M059J (cell line): Measurements from ENCODE around the gene C1QTNF4. TPM values are rescaled to one million over a fixed set of nuclear protein-coding genes. Genes with fewer than 3 reads are reported as not detected.
A peak's percentile ranks its signal among the peaks of the same experiment; 100 is the strongest.

ENCODE experiments used
- DNase-seq: peaks from one replicate; pipeline ENCODE4 v3.0.0-alpha.2; 2012; ENCODE audit warnings: low read depth
- total RNA-seq: library from RNA; depleted of rRNA; stranded (reverse); fragments of >200 nt; shearing (Covaris generic); gene quantifications from 2 replicates; pipeline ENCODE4 v1.2.3, GENCODE V29; 2014

The C1QTNF4 gene
- total RNA-seq, 1 experiment from 2014 or later = 0.10 TPM

DNA sequence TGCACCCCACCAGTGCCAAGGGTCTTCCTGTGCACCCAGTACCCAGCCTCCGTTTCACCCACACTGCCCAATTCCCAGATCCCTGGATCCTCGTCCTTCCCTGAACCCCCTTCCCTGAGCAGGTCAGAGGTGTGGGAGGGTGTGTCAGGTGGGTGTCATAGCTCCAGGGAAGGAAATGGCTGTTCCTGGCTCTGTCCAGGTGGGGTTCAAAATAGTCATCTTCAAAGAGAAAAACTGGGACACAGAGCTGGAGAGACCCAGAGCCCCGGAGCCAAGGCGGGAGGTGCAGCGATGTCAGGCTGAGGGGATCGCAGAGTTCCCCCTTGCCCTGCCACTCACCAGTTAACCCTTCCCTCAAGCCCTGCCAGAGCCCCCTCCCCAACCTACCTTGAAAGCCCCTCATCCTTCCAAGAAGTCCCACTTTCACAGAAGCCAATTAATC, 698 bp downstream of the C1QTNF4 start:
- no peak for DNase-seq

DNA sequence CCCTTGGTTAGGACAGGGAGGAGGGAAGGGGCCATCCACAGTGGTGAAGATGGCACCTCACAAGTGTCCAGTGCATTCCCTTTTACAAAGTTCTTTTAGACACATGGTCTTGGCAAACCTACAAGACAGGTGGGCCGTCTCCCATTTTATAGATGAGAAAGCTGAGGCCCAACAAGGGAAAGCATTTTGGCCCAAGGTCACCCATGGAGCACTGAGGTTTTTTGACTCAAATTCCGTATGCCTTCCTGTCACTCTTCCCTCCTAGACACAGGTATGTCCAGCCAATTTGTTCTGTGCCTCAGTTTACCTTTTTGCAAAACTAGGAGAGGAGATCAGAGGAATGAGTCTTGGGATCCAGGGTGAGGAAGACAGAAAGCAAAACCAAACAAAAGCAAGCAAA, 1.2 kb downstream of the C1QTNF4 start:
- DNase-seq = no peak

DNA sequence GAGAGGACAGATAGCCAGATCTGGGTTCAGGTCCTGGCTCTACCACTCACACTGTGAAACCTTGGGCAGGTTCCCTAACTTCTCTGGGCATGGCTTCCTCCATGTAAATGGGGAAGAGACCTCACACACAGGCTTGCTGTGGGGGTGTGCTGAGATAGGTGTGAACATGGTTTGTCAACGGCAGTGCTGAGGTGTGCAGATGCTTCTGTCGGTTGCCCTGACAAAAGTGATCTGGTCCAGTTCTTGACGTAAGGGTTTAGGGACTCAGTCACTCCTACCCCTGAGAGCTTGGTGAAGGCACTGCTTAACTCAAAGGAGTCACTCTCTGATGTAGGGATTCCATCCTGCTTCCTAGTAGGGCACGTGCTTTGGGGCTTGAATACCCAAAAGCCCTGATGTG, 2.0 kb downstream of the C1QTNF4 start:
- DNase-seq = no peak

DNA sequence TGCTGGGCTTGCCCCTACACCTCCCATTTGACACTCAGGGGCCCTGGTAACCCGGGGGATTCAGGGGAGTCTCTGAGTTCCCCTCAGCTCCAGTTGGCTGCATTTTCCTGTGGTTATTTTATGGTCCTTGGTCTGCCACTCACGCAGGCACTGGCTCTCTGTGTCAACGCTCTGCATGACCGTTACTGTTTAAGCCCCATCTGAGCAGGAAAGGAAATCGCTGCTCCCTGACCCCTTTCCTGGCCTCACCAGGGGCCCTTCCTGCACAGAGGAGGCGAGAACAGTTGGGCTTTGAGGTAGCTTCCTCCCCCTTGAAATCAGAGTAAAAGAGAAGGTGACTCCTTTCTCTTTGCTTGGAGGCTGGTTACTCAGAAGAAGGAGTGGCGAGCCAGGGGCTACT, 2.4 kb downstream of the C1QTNF4 start:
- no peak for DNase-seq

DNA sequence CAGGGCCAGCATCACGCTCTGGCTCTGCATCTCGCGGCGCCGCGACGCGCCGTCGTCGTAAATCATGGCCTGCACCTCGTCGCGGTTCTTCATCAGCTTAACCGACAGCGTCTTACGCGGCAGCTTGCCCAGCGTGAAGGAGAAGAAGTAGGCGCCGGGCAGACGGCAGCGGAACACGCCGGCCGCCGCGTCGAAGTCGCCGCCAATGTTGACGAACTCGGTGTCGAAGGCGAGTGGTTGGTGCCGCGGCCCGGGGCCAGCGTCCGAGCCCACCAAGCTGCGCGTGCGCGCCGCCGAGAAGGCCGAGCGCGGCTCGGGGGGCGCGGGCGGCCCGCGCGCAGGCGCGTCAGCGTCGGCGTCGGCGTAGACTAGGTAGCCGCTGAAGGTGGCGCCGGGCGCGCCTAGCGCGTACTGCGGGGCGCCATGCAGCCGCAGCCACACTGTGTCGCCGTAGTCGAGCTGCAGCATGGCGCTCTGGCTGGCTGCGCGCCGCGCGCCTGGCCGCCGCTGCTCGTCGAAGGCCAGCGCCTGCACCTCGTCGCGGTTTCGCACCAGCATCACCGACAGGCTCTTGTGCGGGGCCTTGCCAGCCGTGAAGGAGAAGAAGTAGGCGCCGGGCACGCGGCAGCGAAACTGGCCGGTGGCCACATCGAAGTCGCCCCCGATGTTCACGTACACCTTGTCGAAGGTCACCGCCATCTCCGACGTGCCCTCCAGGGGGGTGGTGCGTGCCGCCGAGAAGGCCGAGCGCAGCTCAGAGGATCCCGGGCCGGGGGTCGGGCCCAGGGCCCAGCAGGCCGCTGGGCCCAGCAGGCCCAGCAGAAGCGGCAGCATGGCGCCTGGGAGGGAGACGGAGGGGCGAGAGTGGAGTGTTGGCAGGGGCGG, 4.0 kb downstream of the C1QTNF4 start:
- DNase-seq = no peak

DNA sequence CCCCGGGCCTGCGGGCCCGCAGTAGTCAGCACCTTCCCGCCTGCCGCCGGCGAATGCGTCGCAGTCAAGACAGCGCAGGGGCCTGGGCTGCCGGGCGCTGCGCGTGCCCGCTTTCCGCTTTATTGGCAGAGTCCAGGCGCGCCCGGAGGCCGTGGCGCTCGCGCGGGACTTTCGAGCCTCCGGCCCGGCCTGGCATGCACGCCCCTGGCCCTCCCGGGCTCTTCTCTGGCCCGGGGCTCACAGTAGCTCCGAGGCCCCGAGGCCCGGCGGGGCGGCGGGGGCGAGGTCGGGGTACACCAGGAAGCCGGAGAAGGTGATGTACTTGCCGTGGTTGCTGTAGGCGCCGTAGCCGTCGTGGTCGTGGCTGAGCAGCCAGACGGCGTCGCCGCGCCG, 4.6 kb downstream of the C1QTNF4 start:
- DNase-seq = no peak

DNA sequence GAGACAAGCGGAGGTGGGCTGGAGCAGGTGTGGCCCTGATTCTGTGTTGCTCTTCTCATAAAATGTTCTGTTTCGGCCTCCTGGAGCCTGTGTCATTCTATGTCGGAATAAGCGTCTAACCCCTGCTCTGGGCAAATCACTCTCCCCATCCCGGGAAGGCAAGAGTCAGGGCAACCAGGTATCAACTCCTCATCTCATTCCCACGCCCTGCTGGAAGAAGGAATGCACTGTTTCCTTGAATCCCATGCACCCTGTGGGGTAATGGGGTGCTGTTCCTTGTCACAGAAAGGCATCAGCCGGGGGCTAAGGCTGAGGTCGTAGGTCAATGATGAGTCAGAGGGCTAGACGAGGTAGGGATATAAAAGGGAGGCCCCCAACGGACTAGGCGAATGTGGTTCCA, 5.1 kb downstream of the C1QTNF4 start:
- no peak for DNase-seq

DNA sequence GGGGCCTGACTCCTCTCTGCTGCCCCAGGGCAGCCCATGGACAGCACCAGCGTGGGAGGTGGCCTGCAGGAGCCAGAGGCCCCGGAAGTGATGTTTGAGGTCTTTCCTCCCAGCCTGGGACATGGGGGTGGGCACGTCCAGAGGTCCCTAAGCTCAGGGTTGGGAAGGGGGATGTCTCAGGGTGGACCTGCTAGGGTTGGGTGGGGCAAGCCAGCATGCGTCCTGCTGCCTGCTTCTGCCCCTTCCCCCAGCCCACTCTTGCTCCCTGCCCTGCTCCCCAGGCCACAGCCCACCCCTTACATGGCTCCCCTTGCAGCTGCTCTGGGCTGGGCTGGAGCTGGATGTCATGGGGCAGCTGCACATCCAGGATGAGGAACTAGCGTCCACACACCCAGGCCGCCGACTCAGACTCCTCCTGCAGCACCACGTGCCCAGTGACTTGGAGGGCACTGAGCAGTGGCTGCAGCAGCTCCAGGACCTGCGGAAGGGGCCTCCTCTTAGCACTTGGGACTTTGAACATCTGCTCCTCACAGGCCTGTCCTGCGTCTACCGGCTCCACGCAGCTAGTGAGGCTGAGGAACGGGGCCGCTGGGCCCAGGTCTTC, 6.4 kb downstream of the C1QTNF4 start:
- no peak for DNase-seq

DNA sequence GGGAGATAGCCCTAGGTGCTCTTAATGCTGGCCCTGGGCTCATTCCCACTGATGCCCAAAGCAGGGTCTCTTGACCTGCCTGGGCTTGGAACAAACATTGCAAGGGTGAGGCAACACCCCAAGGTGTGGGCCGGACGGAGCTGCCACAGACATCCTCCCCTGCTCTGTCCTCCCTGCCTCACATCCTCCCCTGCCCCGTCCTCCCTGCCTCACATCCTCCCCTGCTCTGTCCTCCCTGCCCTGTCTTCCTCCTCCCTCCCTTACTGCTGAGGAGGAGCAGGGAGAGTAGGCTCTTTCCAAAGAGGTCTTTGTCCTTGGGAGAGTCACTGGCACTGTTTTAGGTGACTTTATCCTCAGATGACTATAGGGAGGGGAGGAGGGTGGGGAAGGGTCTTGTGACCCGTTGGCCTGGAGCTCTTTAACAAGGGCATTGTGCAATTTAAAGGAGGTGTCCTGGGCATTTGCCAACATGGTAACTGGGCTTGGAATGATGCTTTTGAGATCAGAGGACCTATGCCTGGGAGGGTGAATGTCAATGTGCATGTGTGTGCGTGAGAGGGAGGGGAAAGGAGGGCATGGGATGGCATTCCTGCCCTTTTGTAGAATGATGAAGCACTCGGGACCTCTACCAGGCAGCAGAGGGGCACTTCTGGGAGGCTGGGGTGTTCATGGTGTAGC, 7.0 kb downstream of the C1QTNF4 start:
- DNase-seq = no peak

DNA sequence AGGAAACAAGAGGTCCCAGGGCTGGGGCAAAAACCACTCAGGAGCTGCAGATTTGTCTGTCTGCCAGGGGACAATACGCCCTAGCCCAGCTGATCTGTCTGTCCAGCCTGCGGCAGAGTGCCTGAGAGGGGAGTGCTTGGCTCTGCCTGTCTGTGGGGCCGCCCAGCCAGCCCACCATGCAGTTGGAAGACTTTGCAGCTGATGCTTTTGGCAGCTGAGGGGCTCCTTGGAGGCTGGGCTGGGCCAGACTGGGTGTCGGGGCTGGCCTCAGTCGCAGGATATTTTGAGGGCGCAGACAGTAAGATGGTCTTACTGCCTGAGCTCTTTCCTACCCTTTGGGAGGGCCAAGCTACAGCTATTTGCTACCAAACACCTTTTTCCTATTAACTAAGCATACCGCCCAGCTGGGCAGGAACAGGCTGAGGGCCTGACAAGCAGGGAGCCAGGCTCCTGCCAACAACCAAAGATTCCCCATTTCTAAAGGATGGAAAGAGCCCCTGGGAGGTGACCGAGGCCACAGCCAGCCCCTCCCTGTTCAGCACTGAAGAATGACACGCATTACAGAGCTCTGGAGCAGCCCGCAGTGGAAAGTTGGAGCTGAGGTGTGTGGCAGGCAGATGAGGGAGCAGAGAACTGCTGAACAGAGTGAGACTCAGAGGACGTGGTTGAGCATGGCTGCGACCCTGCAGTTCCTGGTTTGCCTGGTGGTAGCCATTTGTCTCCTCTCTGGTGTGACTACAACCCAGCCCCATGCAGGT, 7.9 kb downstream of the C1QTNF4 start, which contains the start of gene FAM180B:
TSS of gene FAM180B (plus strand) at position 581 of the 758 bp plus-strand sequence. CDS start at position 672, 91 bp downstream.
- DNase-seq = no peak

DNA sequence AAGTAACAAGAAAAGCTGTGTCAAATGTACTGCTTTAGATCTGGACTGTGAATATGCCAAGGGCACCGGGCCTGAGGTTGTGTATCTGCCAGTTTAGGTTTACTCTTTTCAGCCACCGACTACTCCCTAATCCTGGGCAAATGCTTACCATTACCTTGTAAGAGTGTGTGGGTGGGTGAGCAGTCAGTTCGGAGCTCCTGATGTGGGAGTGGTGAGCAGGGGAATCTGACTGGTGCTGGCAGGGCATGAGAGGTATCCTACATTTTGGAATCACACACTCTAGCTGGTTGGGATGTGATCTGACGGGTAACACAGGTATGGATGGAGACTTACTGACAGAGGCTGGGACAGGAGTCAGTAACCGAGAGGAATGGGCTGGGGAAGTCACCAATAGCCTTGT, 10.4 kb downstream of the C1QTNF4 start:
- no peak for DNase-seq

DNA sequence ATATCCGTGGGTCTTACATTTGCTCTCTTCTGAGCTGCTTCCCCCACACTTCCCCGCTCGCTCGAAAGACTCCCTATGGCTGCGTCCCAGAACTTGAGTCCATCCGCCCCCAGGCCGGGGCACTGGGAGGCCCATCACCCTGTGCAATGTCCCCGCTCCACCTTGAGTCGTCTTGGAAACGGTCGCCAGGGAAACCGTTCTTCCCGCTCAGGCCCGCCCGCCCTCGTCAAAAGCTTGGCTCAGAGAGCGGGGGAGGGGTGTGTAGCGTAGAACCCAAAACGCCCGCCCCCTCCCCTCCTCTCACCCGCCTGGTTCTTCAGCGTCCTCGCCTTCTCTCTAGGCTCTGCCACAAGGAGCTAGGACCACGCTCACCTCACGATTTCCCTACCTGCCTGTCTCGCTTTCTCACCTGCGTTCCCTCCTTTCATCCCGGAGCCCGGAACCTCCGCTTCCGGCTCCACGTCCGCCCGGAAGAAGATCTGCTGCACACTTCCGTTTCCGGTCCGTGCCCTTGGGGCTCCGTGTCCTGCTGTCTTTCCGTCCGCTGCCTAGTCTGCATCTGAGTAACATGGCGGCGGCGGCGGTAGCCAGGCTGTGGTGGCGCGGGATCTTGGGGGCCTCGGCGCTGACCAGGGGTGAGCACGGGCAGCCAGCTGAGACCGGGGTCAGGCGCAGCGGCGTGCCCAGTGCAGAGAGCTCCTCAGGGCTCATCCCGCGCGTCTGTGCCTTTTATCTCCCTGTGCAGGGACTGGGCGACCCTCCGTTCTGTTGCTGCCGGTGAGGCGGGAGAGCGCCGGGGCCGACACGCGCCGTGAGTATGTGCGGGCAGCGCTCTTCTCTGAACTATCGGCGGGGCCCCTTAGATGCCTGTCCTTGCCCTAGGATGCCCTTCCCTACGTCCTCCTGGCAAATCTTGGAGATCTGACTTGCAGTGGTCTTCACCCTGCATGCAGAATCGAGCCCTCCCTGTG, 15.4 kb downstream of the C1QTNF4 start, which contains the start of the genes KBTBD4 and NDUFS3:
TSS of gene KBTBD4 (minus strand) at position 447 of the 971 bp plus-strand sequence. CDS start at position 428, 19 bp downstream.
TSS of gene NDUFS3 (plus strand) at position 551 of the 971 bp plus-strand sequence. CDS start at position 569, 18 bp downstream.
- DNase-seq = peak; percentile 87

DNA sequence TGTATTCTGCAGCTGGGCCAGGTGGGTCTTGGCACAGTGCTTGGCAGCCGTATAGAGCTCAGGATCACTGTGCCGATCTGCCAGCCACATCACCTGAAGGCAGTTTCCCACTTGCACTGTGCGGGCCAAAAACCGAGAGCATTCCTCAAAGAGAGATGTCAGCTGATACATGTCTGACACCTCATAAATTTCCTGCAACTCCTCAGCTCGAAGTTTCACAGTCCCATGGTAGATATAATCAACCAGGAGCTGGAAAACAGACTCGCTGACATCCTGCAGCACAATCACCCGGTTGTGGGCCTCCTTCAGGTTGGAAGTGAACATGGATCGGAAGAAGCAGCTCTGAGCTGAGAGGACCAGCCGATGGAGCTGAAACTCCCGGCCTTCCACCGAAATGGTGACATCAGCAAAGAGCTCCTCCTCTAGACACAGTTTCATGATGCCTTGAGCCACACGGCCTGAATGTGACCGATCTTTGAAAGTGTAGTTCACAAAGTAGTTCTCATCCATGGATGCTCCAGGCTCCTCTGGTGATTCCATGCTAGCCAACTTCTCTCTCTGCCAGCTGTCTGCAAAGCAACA, 16.7 kb downstream of the C1QTNF4 start:
- no peak for DNase-seq

DNA sequence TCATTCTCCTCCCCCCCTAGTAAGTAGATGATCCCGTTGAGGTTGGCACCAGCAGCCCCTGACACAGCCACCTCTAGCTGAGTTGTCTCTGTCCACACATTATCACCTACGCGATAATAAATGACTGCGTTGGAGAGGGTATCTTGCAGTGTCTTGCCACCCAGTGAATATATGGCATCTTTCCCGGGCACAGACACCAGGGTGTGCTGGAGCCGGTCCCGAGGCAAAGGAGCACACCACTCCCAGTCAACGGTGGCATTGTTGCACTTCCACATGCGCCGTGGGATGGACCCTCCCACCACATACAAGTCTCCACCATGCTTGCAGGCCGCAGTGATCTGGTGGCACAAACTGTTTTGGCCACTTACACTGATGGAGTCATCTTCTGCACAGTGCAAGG, 20.9 kb downstream of the C1QTNF4 start:
- DNase-seq = no peak

DNA sequence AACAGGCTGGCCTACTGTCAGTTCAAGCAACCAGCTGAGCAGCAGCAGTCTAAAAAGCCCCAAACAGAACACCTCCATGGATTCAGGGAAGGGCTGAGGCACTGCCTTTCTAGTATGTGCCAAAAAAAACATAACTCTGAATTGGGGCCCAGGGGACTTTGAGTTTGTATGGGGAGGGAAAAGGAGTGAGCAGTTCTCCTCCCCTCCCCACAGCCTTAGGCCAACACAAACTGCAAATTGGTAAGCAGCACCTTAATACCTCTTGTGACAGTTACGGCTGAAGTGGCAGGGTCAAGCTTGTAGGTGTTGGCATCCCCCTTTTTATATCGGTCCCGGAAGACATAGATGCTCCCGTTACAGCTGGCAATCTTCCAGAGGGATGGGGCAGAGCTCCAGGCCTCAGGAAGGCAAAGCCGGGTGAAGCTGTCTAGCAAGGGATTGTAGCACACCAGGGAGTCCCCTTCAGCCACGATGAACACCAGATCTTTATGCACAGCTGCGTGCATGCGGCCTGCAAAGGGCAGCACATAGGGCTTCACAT, 21.4 kb downstream of the C1QTNF4 start:
- DNase-seq = no peak

DNA sequence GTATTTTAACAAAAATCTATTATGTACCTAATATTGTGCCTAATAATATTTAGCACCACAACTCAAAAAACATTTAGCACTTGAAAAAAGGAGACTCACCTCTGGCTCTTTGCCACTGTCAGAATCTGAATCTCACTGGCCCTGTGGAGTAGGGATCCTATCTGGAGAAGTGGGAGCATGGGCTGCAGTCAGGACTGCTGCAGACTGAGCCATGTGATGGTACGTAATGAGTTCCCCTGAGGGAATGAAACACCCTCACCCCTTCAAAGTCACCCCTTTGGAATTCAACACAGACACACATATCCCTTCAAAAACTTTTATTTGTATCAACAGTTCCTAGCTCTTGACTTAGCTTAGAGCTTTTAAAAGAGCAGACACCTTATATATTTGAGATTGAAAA, 22.3 kb downstream of the C1QTNF4 start:
- DNase-seq = peak; percentile 81

DNA sequence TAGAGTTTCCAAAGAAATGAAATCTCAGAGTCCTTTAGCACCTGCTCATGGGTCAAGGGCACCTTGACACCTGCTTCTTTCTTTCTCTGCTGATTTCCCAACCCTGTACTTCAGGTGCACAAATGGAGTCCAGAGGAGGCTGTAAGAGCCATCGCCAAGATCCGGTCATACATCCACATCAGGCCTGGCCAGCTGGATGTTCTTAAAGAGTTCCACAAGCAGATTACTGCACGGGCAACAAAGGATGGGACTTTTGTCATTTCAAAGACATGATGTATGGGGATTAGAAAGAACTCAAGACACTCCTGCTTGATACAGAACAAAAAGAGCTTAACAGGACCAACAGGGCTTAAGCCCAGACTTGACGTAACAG, 22.9 kb downstream of the C1QTNF4 start:
- DNase-seq = no peak

DNA sequence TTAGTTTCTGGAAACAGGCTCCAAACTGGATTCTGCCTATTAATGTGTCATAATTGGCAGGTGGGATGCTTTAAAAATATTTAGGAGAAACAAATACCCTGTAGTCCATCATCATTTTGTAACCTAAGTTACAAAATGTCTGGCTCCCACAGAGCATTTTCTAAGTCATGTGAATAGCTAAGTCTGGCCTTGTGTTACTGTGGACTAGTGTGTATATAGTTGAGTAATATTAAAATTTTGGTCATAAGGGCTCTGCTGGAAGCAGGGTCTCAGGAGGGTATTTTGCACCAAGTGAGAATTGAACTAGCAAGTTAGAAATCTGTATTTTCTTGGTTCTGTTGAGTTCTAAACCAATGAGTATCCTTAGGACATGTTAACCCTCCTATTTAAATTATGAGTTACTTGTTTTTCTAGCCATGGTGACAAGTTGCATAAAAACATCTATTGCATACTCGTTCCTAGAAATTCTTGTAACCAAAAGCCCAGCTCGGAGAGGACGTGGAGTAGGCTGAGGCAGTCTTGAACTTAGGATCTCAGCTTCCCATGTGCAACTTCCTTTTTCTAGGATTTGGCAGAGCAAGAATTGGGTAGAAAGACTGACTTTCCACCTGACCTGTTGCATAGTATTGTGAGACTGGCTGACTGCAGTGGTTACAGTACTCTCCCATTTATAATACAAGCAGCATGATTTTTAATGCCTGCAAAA, 23.4 kb downstream of the C1QTNF4 start:
- DNase-seq = no peak

DNA sequence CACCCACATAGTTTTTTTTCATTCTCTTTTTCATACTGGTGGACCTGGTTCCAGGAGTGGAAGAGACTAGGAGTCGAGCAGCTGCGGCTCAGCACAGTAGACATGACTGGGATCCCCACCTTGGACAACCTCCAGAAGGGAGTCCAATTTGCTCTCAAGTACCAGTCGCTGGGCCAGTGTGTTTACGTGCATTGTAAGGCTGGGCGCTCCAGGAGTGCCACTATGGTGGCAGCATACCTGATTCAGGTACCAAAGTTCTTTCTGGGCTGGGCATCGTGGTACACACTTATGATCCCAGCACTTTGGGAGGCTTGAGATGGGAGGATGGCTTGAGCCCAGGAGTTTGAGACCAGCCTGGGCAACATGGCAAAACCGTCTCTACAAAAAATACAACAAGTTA, 24.6 kb downstream of the C1QTNF4 start:
- no peak for DNase-seq
